Activated naive CD4-positive, alpha-beta T cell treated with Interleukin-2 at 50 U/mL for 16 hours (primary cell): ENCODE measurements around the gene TRIM7.

ENCODE experiments used
- DNase-seq: peaks from one replicate; pipeline ENCODE4 v3.0.0-alpha.2; 2020

The TRIM7 gene

GRCh38 chr5:181169459-181170236 lies 35.3 kb downstream of the TRIM7 start:
- DNase-seq = peak; percentile 69

DNA sequence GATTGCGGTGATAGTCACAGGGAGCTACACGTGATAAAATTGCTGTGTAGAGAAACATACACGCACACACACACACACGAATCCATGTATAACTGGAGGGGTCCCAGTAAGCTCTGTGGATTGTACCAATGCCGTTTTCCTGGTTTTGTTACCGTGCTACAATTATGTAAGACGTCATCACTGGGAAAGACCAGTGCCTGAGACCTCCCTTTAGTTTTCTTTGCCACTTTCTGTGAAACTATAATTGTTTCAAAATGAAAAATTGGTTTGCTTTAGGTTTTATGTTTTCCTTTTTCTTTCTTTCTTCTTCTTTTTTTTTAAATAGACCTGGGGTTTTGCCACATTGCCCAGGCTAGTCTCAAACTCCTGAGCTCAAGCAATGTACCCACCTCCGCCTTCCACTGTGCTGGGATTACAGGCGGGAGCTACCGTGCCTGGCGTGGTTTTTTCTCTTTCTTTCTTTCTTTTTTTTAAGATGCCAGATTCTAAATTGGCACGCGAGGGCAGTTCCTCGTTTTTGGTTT lies 36.3 kb downstream of the TRIM7 start:
- no peak for DNase-seq

GRCh38 chr5:181167814-181168488 lies 37.0 kb downstream of the TRIM7 start:
- DNase-seq = no peak

DNA sequence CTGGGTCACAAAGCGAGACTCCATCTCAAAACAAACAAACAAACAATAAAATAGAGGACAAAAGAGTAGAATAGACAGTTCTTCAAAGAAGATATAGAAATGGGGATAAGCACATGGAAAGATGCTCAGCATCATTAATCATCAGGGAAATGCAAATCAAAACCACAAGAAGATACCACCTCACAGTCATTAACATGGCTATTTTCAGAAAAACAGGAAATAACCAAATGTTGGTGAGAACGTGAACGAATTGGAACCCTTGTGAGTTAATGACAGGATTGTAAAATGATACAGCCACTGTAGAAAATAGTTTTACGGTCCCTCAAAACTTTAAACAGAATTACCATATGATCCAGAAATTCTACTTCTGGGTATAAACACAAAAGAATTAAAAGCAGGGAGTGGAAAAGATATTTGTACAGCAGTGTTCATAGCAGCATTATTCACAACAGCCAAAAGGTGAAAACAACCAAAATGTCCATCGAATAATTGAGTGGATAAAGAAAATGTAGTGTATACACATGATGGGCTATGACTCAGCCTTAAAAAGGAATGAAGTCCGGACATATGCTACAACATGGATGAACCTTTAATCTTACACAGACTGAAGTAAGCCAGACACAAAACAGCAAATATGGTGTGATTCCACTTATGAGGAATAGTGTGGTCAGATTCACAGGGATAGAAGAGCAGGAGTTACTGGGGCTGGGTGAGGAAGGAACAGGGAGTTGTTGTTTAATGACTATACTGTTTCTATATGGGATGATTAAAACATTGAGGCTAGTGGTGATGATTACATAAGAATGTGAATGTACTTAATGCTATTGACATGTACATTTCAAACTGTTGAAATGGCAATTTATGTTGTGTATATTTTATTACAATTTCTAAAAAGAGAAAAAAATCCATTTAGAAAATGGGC lies 37.9 kb downstream of the TRIM7 start:
- no peak for DNase-seq

DNA sequence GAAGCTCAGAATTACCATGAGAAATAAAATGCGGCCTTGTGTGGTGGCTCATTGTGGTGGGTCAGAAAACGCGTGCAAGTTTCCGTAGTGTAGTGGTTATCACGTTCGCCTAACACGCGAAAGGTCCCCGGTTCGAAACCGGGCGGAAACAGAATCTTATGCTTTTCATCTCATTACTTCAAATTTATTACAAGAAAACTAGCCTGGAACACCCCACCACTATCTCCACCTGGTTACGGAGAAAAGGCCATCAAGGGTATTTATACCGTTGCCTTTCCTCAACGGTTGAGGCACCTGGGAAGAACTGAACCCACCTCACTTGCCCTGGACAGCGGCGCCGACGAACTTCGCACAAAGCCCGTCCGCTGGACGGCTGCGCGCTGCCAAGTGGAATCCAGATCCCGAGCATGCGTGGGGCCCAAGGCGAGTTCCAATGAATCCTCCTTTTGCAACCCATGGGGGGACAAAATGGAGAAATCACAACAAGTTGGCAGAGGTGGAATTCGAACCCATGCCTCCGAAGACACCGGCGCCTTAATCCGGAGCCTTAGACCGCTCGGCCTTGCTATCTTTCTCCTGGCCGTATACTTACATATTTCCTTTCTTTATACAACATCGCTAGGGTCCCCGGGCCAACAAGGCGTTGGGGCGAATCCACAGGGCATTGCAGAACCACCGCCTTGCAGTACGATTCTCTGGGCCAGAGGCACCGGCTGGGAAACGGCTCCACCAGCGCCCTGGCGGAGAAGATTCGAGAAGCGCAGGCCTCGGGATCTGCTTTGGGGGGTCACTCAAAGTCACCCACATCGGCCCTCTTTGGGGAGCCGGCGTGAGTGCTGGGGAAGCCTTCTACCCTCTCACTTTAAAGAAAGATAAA lies 40.7 kb downstream of the TRIM7 start:
- peak; percentile 30 for DNase-seq

DNA sequence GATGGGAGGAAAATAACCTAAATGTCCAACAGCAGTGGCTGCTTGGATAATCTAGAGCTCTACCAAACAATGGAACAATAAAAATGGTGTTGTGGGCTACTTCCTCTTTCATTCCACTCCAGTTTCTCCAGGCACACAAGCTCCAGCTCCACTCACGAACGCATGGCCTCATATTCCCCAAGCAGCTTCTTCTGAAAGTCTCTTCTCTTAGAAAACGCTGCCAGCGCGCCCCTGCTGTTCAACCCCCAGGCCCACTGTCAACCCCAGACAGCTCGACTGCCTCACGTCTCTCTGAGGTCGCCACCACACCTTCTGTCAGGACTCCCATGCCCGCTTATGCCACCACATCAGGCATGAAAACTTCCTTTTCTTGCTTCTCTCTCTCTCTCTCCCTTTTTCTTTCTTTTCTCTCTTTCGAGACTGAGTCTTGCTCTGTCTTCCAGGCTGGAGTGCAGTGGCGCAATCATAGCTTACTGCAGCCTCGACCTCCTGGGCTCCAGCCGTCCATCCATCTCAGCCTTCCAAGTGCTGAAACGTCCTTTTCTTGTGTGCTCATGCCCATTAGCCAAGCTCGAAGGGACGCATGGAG lies 41.4 kb downstream of the TRIM7 start:
- DNase-seq = no peak

DNA sequence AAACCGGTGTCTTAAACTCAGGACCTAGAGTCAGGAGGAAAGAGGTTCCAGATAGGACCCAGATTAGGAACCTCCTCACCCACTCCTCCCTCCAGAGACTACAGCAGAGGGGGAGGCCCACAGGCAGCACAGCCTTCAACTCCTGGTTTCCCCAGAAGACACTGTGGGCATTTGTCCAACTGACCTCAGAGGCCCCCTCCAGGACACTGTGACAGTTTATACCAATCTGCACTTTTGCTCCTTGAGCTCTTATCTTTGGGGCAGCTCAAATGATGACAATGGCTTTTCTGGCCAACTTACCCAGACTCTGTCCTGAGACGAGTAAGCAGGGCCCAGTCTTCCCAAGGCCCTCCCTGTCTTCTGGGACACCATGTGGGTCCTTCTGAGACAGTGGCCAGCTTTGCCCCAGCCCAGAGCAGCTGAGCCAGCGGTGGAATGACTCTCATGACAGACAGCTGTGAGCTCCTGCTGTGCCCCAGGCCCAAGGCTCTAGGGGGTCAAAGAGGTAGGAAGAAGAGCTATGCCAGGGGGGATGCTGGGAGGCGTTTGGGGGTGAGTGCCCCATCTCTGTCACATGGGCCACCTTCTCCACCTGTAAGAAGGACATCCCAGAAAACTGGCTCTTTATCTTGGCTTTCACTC lies 43.3 kb downstream of the TRIM7 start:
- DNase-seq = no peak

DNA sequence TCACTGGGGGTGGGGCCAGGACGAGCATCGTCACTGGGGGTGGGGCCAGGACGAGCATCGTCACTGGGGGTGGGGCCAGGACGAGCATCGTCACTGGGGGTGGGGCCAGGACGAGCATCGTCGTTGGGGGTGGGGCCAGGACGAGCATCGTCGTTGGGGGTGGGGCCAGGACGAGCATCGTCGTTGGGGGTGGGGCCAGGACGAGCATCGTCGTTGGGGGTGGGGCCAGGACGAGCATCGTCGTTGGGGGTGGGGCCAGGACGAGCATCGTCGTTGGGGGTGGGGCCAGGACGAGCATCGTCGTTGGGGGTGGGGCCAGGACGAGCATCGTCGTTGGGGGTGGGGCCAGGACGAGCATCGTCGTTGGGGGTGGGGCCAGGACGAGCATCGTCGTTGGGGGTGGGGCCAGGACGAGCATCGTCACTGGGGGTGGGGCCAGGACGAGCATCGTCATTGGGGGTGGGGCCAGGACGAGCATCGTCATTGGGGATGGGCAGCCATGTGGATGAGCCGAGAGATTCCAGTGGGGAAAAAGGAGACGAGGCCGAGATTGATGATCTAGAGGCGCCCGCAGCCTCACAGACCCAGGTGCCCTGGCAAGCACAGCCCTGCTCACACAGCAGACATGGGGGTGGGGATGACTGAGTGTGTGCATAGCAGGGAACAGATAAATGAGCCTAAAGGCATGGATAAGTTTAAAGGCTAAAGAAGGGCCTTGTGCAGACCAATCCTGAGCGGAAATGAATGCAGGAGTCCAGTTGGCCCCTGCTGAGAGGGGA lies 44.1 kb downstream of the TRIM7 start:
- peak; percentile 53 for DNase-seq

DNA sequence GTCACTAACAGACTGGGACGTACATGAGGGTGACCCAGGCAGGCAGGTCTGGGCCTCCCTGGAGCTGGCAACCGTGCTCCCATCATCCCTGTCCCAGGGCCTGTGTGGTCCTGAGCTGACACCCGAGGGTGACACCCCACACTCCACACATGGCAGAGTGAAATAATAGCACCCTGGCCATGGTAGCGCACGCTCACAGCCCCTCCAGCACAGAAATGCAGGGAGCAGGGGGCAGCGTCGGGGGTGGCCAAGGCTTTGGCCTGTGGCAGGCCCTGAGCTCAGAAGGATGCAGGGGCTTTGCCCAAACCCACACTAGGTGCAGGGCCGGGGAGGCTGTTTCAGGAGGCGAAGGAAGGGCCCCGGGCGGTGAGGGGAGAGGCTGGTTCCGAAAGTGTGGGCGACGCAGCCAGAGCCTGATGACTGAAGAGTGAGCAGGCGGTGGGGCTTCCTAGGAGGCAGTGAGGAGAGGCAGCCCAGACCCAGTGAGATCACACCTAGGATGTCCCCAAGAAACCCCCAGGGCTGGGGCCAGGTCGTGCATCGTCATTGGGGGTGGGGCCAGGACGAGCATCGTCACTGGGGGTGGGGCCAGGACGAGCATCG lies 44.7 kb downstream of the TRIM7 start:
- DNase-seq = peak; percentile 81

DNA sequence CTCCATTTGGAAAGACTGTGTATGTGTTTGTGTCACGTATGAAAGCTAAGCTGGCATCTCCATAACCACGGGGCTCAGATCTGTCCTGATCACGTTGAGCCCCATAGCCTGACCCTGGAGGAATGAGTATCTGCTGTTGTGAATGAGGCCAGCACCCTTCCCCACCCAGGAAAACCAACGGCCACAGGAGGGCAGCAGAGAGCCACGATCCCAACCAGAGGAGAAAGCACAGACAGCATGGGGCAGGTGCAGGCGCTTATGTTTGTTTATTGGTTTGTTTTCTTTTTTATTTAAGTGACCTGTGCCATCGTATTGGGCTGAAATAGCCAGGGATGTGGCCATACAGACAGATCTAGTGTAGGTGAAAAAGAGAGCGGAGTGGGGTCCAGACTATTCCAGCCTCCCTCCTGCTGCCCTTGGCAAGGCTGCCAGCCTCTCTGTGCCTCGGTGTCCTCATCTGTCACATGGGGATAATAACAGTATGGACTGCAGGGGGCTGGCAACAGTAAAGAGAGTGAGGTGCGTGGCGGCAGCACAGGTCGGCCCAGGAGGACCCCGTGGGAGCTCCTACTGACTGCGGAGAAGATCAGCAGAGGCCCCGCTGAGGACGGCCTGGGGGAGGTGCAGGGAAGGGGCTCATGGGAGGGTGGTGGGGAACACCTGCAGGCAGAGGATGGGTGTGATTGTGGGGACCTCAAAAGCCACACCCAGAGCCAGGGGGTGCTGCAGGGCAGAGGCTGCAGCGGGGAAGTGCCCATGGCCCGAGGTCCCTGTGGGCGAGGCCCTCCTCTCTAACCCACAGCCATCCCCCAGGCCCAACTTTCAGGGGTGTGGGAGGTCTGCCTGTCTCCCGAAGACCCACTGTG lies 45.5 kb downstream of the TRIM7 start:
- peak; percentile 92 for DNase-seq

DNA sequence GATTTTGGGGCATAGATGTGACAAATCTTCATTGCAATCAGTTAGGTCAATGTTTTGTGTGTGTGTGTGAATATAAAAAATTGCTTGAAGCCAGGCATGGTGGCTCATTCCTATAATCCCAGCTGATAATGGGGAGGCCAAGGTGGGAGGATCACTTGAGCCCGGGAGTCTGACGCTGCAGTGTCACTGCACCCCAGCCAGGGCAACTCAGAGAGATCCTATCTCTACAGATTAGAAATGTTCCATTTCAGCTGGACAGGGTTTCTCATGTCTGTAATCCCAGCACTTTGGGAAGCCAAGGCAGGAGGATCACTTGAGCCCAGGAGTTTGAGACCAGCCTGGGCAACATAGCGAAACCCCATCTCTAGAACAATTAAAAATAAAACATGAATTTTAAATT lies 46.1 kb downstream of the TRIM7 start:
- DNase-seq = no peak

DNA sequence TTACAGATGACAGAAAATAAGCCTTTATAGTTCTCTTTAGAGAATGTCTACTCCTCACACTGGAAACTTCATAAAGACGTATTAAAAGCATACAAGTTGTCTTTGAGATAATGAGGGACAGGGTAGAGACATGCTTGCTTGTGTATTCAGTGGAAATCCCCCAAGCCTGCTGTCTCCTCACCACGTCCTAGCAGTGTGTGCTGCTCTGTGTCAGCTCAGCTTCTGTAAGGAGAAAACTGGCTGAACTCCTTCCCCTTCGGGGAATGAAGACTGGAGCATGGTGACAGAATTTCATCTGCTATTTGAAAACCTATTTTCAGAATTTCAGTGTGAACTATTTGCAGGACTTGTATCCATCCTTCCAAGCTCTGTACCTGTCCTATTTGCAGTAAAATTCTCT lies 48.2 kb downstream of the TRIM7 start:
- DNase-seq = no peak

GRCh38 chr5:181153814-181154213 lies 51.2 kb downstream of the TRIM7 start:
- DNase-seq = no peak

- no peak for DNase-seq
These were observed 52.6 kb downstream of the TRIM7 start for GRCh38 chr5:181152406-181152805.

DNA sequence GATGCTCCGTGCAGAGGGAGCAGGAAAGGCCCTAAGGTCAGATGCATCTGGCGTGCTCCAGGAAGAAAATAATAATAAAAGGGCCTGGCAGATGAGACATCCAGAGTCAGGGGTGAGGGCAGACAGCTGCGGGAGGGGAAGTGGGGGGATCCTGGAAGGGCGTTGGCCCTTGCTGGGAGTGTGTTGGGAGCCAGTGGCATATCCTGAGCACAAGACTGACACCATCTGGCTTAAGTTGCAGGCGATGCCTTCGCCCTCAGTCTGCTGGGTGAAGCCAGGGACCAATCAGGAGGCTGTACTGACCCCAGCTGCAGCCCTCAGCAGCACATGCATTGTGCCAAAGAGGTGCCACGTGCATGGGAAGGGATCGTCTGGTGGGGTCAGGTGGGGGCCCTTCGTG lies 53.9 kb downstream of the TRIM7 start:
- DNase-seq = no peak

- DNase-seq = no peak
These were observed 54.9 kb downstream of the TRIM7 start for GRCh38 chr5:181149806-181150733.

DNA sequence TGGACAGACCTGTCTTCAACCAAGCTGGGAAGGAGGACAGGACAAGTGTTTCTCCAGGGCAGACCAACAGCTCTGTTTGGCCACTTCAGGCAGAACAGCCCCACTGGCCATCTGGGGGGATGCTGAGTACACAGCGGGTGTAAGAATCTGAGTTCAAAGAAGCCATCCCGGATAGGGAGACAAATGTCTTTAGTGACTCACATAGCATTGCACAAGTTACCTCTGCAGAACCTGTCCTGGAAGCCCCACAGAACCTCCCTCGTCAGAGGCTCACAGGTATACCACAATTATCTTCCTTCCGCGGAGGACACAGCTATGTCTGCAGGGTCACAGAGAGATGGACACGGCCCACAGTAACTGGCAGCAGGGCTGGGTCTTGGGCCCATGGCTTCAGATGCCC lies 55.6 kb downstream of the TRIM7 start:
- no peak for DNase-seq
